Measurements from ENCODE around the gene PIGV.

DNA sequence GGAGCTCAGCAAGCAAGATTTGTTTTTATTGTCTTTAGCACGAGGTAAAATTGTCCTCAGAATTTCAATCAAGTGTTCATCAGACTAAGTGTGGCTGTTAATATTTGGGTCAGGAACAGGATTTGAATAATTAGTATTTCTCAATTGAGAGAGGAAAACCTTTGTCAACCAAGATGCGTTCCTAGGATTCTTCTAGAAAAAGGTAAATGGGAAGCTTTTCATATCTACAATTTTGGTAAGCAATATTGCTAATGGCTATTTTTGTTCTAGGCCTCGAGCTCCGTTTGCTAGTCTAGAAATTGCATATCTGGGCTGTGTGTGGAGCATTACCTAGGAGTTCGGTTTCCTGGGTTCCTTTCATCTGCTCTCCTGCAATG is 4.1 kb upstream of the PIGV start:
- no peak for TF ChIP-seq ZNF10 (tag by site-specific recombination; IDR thresholded peaks at IDR 0.05)
- no peak for TF ChIP-seq CTCF (tag by site-specific recombination; IDR thresholded peaks at IDR 0.05)
- TF ChIP-seq SP2 (tag by site-specific recombination; IDR thresholded peaks at IDR 0.05), result no peak
- no peak for TF ChIP-seq ZNF404 (tag by site-specific recombination; IDR thresholded peaks at IDR 0.05)
- TF ChIP-seq REST (tag by site-specific recombination; IDR thresholded peaks at IDR 0.05), result no peak
- no peak for TF ChIP-seq ZSCAN18 (tag by site-specific recombination; IDR thresholded peaks at IDR 0.05)
- TF ChIP-seq ZNF610 (tag by site-specific recombination; IDR thresholded peaks at IDR 0.05; ENCODE audit: borderline replicate concordance), result no peak
- TF ChIP-seq KLF17 (tag by site-specific recombination; IDR thresholded peaks at IDR 0.05), result no peak
- TF ChIP-seq SCRT2 (tag by site-specific recombination; IDR thresholded peaks at IDR 0.05), result no peak
- TF ChIP-seq BCL11A (tag by site-specific recombination; IDR thresholded peaks at IDR 0.05; ENCODE audit: low read depth), result no peak
- no peak for TF ChIP-seq ZBTB17 (tag by site-specific recombination; IDR thresholded peaks at IDR 0.05)
- TF ChIP-seq ZNF510 (tag by site-specific recombination; IDR thresholded peaks at IDR 0.05; ENCODE audit: insufficient replicate concordance), result no peak
